Osteocyte (in vitro differentiated cells): Measurements from ENCODE around the gene KLK5. TPM values are rescaled to one million over a fixed set of nuclear protein-coding genes. Genes with fewer than 3 reads are reported as not detected.

Source experiments
- DNase-seq: peaks from one replicate; pipeline ENCODE4 v3.0.0; 2021; ENCODE audit warnings: mixed read lengths; ENCODE audit not compliant: unreplicated experiment; ENCODE audit errors: extremely low spot score
- H3K27ac Mint-ChIP-seq: one replicate; pipeline ENCODE4 v1.8.0; 2021; ENCODE audit warnings: mild to moderate bottlenecking, mixed read lengths; ENCODE audit not compliant: unreplicated experiment
- H3K27me3 Mint-ChIP-seq: one replicate; pipeline ENCODE4 v1.8.0; 2021; ENCODE audit warnings: mixed read lengths; ENCODE audit not compliant: unreplicated experiment
- H3K36me3 Mint-ChIP-seq: one replicate; pipeline ENCODE4 v1.8.0; 2021; ENCODE audit warnings: mixed read lengths; ENCODE audit not compliant: unreplicated experiment
- H3K4me1 Mint-ChIP-seq: one replicate; pipeline ENCODE4 v1.8.0; 2021; ENCODE audit warnings: mixed read lengths; ENCODE audit not compliant: unreplicated experiment
- H3K4me3 Mint-ChIP-seq: one replicate; pipeline ENCODE4 v1.8.0; 2021; ENCODE audit warnings: mild to moderate bottlenecking, moderate library complexity, mixed read lengths; ENCODE audit not compliant: unreplicated experiment
- H3K9me3 Mint-ChIP-seq: one replicate; pipeline ENCODE4 v1.8.0; 2021; ENCODE audit warnings: mixed read lengths; ENCODE audit not compliant: unreplicated experiment
- CTCF ChIP-seq: fragments of 200-600 bp; sonication (generic); IDR thresholded peaks from 2 replicates; pipeline ENCODE4 v1.5.0; 2021; ENCODE audit warnings: antibody characterized with exemption, mild to moderate bottlenecking, moderate library complexity
- total RNA-seq: library from RNA; stranded (reverse); gene quantifications from 2 replicates; pipeline ENCODE4 v1.2.1, GENCODE V29; 2021

The KLK5 gene
- total RNA-seq, 1 donor from 2014 or later, result not detected

GRCh38 chr19:50969413-50969760 is 16.5 kb upstream of the KLK5 start, which contains the start of gene KLK6:
Gene KLK6 (minus strand): TSS chr19:50969591. CDS start chr19:50968104, 1,487 bp downstream.
- TF ChIP-seq CTCF, result no peak
- H3K36me3 Mint-ChIP-seq, result no peaks in the 10 kb centered on the region
- no peaks in the 10 kb centered on the region for H3K4me1 Mint-ChIP-seq
- no peak within 1 kb of the TSS for H3K27ac Mint-ChIP-seq
- no peak within 1 kb of the TSS for H3K4me3 Mint-ChIP-seq
- H3K9me3 Mint-ChIP-seq, result peaks cover 5% of the 10 kb centered on the region
- DNase-seq, result no peak
- H3K27me3 Mint-ChIP-seq, result peaks cover 2% of the 10 kb centered on the region

- peaks cover 10% of the 10 kb centered on the region for H3K9me3 Mint-ChIP-seq
- H3K4me3 Mint-ChIP-seq, result no peak overlapping the region
- H3K36me3 Mint-ChIP-seq, result no peaks in the 10 kb centered on the region
- H3K27me3 Mint-ChIP-seq, result peaks cover 2% of the 10 kb centered on the region
- H3K4me1 Mint-ChIP-seq, result no peaks in the 10 kb centered on the region
- no peak overlapping the region for H3K27ac Mint-ChIP-seq
- TF ChIP-seq CTCF, result no peak
- DNase-seq, result no peak
These were observed 16.0 kb upstream of the KLK5 start for GRCh38 chr19:50968716-50969412.

- Mint-ChIP-seq H3K27me3 (peaks cover 2% of the 10 kb centered on the region), H3K4me3 (no peak overlapping the region), H3K9me3 (peaks cover 13% of the 10 kb centered on the region), H3K36me3 (no peaks in the 10 kb centered on the region), H3K27ac (no peak overlapping the region), H3K4me1 (no peaks in the 10 kb centered on the region)
- no peak for TF ChIP-seq CTCF
- no peak for DNase-seq
These were observed 15.3 kb upstream of the KLK5 start for GRCh38 chr19:50967929-50968715.

GRCh38 chr19:50964266-50964665 is 11.4 kb upstream of the KLK5 start:
- H3K4me1 Mint-ChIP-seq, result no peaks in the 10 kb centered on the region
- no peak overlapping the region for H3K27ac Mint-ChIP-seq
- H3K9me3 Mint-ChIP-seq, result peaks cover 31% of the 10 kb centered on the region
- H3K36me3 Mint-ChIP-seq, result no peaks in the 10 kb centered on the region
- no peak overlapping the region for H3K4me3 Mint-ChIP-seq
- no peak for TF ChIP-seq CTCF
- H3K27me3 Mint-ChIP-seq, result no peaks in the 10 kb centered on the region
- DNase-seq, result no peak

GRCh38 chr19:50963381-50963780 is 10.5 kb upstream of the KLK5 start:
- H3K9me3 Mint-ChIP-seq, result peaks cover 33% of the 10 kb centered on the region
- H3K27ac Mint-ChIP-seq, result no peak overlapping the region
- TF ChIP-seq CTCF, result no peak
- H3K36me3 Mint-ChIP-seq, result no peaks in the 10 kb centered on the region
- no peaks in the 10 kb centered on the region for H3K4me1 Mint-ChIP-seq
- H3K4me3 Mint-ChIP-seq, result no peak overlapping the region
- no peak for DNase-seq
- H3K27me3 Mint-ChIP-seq, result no peaks in the 10 kb centered on the region
